Measurements from ENCODE around the gene FGFR1OP2. TPM values are rescaled to one million over a fixed set of nuclear protein-coding genes. Genes with fewer than 3 reads are reported as not detected.

FGFR1OP2 gene
- total and polyA plus RNA-seq, 7 donors, result 19.2 to 117 (median 65.2) TPM

DNA sequence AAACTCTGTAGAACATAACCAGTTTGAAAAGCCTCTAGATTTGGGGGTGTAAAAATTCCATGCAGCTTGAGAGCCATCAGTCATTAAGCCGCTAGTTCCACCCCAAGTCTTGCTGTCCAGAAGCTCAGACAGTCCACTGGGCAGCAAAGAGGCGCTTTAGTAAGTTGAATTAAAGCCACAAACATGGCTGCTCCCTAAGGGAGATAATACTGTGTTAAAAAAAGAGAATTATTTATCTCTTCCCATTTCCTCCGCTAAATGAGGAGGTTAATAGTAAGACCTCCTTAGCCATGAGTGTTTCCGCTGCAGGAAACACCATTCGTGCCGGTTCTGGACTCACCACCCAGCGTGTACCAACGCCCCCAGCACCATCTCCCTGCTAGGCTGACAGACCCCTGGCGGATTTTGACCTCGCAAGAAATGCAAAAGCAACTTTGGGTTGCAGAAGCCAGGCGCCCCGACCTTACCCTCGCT, 75.4 kb downstream of the FGFR1OP2 start:
- peaks cover 0 to 40% (median 30%) of the 10 kb centered on the region in 4 donors for H3K4me1 ChIP-seq
- DNase-seq, result no peak
- H3K27me3 ChIP-seq, result no peaks in the 10 kb centered on the region
- TF ChIP-seq EP300 (IDR thresholded peaks at IDR 0.05) (no peak), POLR2AphosphoS5 (IDR thresholded peaks at IDR 0.05) (no peak), POLR2A (IDR thresholded peaks at IDR 0.05) (no peak)
- TF ChIP-seq, protein P1, sequence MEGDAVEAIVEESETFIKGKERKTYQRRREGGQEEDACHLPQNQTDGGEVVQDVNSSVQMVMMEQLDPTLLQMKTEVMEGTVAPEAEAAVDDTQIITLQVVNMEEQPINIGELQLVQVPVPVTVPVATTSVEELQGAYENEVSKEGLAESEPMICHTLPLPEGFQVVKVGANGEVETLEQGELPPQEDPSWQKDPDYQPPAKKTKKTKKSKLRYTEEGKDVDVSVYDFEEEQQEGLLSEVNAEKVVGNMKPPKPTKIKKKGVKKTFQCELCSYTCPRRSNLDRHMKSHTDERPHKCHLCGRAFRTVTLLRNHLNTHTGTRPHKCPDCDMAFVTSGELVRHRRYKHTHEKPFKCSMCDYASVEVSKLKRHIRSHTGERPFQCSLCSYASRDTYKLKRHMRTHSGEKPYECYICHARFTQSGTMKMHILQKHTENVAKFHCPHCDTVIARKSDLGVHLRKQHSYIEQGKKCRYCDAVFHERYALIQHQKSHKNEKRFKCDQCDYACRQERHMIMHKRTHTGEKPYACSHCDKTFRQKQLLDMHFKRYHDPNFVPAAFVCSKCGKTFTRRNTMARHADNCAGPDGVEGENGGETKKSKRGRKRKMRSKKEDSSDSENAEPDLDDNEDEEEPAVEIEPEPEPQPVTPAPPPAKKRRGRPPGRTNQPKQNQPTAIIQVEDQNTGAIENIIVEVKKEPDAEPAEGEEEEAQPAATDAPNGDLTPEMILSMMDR (IDR thresholded peaks at IDR 0.05), result no peak
- no peaks in the 10 kb centered on the region for H3K36me3 ChIP-seq
- peak overlapping the region; percentile 69 to 95 (median 84) for H3K4me3 ChIP-seq
- no peaks in the 10 kb centered on the region for H3K9me3 ChIP-seq
- peak overlapping the region; percentile 81 to 95 (median 92) for H3K27ac ChIP-seq
- 0 to 1% methylated on average over 13 of the region's 13 CpGs for WGBS, 2 donors
- intact Hi-C loops (cut with DNase I), result loop anchor here (1.0 to 10.0 kb wide), 4 partner anchors 75 to 294 kb away; partner anchors contain the start of genes FGFR1OP2 and STK38L

DNA sequence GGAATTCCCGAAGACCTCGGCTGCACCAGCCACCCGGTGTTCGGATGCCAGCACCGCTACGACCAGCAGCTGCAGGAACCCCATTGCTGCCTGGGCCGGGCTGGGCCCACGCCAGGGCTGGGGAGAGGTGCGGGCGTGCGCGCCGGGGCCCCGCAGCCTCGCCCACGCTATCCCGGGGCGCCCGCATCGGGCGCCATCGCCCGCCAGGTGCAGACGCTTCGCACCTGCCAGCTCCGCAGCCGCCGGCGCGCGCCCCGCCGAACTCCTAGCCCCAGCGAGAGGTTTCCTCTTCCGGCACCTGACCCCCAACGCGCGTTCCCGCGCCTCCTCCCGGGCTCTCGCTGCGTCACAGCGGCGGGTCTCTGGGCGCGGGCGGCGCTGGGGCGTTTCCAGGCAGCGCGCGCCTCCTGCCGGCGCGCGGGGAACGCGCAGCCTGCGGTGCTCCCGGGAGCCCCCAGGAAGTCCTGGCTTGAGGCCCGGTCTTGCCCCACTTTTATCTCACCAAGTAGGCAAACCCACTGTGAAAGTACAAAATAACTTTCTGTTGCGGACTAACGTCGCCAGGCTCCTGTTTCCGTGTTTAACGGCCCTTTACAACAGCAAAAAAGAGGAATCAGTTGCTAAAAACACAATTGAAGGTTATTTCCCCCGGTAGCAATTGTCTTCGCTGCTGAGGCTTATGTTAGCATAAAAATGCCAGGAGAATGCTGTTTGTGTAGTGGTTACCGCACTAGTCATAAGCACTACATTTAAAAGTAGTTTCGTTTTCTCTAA, 76.0 kb downstream of the FGFR1OP2 start, which contains the start of gene TM7SF3:
Gene TM7SF3, minus strand, starts transcription at position 300 of the 774 bp plus-strand sequence. Its CDS starts 216 bp downstream, at position 84.
- no peaks in the 10 kb centered on the region for H3K36me3 ChIP-seq
- intact Hi-C loops (cut with DNase I), result loop anchor here (1.0 to 10.0 kb wide), 4 partner anchors 76 to 293 kb away; partner anchors contain the start of genes FGFR1OP2 and STK38L
- peak; percentile 95 for DNase-seq
- peak within 1 kb of the TSS; percentile 81 to 95 (median 92) for H3K27ac ChIP-seq
- H3K4me1 ChIP-seq, result peaks cover 0 to 40% (median 30%) of the 10 kb centered on the region in 4 donors
- no peaks in the 10 kb centered on the region for H3K27me3 ChIP-seq
- 0 to 1% methylated on average over 71 of the region's 71 CpGs for WGBS, 2 donors
- TF ChIP-seq POLR2A (IDR thresholded peaks at IDR 0.05) (no peak), POLR2AphosphoS5 (IDR thresholded peaks at IDR 0.05) (peak; percentile 64 to 88 (median 78)), EP300 (IDR thresholded peaks at IDR 0.05) (no peak)
- TF ChIP-seq, protein P1 (IDR thresholded peaks at IDR 0.05), result peak; percentile 75 to 91 (median 80)
- no peaks in the 10 kb centered on the region for H3K9me3 ChIP-seq
- peak within 1 kb of the TSS; percentile 69 to 95 (median 84) for H3K4me3 ChIP-seq

DNA sequence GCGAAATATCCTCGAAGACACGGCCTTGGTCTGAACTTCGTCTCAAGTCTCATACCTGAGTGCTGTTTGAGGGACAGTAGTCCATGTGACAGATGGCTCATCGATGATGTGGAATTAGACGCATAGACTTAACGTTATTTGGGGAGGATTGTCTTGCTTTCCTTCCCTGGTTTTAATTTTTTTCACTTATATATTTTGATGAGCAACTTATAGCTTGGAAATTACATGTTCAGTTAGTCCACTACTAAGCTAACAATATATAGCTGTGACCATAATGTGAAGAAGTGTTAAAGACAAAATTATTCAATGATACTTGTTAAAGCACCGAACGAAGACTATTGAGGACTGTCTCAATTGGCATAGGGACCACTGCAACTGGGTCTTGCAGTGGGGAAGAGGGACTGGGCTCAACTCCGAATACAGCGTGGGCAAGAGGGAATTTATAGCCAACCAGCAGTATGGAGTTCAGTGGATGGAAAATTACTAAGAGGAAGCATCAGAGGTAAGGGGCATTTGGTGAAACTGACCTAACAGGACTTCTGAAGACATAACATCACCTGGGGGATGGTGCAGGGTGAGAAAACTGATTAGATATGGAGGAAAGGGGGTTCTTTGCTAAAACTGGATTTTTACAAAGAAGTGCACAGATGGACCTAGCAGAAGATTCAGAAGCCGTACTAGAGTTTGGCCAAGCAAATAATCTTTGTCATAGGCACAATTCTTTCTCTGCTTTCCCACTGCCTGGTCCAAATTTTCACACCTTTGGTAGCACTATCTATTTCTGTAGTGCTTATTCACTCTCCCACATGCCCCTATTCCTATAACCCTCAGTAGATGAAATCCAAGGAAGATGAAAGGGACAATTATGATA, 76.8 kb downstream of the FGFR1OP2 start:
- no peaks in the 10 kb centered on the region for H3K36me3 ChIP-seq
- peak overlapping the region; percentile 81 to 95 (median 92) for H3K27ac ChIP-seq
- WGBS, 2 donors, result 35 to 43% methylated on average over 12 of the region's 12 CpGs
- no peaks in the 10 kb centered on the region for H3K27me3 ChIP-seq
- peak overlapping the region; percentile 69 to 95 (median 84) for H3K4me3 ChIP-seq
- H3K9me3 ChIP-seq, result no peaks in the 10 kb centered on the region
- no peak for DNase-seq
- intact Hi-C loops (cut with DNase I), result loop anchor here (1.0 to 10.0 kb wide), 4 partner anchors 77 to 292 kb away; partner anchors contain the start of genes FGFR1OP2 and STK38L
- TF ChIP-seq EP300 (IDR thresholded peaks at IDR 0.05), result no peak
- TF ChIP-seq, protein P1 (IDR thresholded peaks at IDR 0.05), result no peak
- TF ChIP-seq POLR2AphosphoS5 (IDR thresholded peaks at IDR 0.05), result no peak
- TF ChIP-seq POLR2A (IDR thresholded peaks at IDR 0.05), result no peak
- peaks cover 0 to 40% (median 30%) of the 10 kb centered on the region in 4 donors for H3K4me1 ChIP-seq

DNA sequence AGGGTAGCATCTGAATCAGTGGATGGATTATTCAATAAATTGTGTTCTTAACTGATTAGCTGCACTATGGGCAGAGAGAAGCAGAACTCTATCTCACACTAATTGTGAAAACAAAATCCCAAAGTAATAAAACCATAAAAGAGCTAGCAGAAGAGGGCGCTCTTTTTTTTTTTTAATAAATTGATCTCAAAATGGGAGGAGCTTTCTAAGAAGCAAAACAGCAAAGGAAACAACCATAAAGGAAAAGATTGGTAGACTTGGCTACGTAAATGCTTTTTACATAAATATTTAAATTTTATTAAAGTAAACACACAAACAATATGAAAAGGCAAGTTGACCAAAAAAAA, 77.4 kb downstream of the FGFR1OP2 start:
- no peak for DNase-seq
- Histone ChIP-seq H3K9me3 (no peaks in the 10 kb centered on the region), H3K4me1 (peaks cover 0 to 40% (median 30%) of the 10 kb centered on the region in 4 donors), H3K36me3 (no peaks in the 10 kb centered on the region), H3K4me3 (no peak overlapping the region), H3K27ac (peak overlapping the region; percentile 81 to 95 (median 92)), H3K27me3 (no peaks in the 10 kb centered on the region)
- intact Hi-C loops (cut with DNase I), result loop anchor here (2.0 to 10.0 kb wide), 2 partner anchors 161 to 229 kb away; partner anchors contain the start of gene STK38L
- WGBS, 2 donors, result 2 to 8% methylated on average over 2 of the region's 2 CpGs
- TF ChIP-seq EP300 (IDR thresholded peaks at IDR 0.05), result no peak
- TF ChIP-seq POLR2AphosphoS5 (IDR thresholded peaks at IDR 0.05), result no peak
- TF ChIP-seq POLR2A (IDR thresholded peaks at IDR 0.05), result no peak
- TF ChIP-seq, protein P1 (IDR thresholded peaks at IDR 0.05), result peak in 1 of 4 experiments; percentile 12
